Stimulated activated CD8-positive, alpha-beta memory T cell treated with anti-CD3 and anti-CD28 coated beads, Interleukin-7, amount 100 ng/mL, for 1 hour (primary cell): ENCODE measurements around the gene C16orf54.
"Not testable (repeated sequence)": the region's sequence is repeated elsewhere in the genome, so short reads cannot be mapped to it uniquely, and the experiment has no call there.

Experiments
- DNase-seq, 2 donors: peaks; one replicate each; pipeline ENCODE4 v3.0.0-alpha.2; 2020; ENCODE audit warnings: low read depth in 2 of 2

The C16orf54 gene

DNA sequence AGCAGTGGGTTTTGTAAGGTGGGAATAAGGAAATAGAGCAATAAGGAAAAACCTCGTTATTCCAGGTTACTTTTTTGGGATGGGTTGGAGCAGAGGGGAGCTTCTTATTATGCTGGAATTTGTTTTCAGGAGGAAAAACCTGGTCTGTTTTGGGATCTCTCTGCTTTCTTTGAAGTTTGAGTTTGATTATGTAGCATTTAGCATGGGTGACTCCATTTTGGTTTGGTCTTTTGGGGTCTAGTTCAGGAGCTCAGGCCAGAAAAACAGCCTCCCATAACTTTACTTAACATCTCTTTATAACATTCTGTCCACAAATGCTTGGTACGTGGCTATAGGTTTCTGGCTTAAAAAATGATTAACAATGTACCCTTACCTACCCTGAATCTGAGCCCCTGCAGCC lies 23.7 kb upstream of the C16orf54 start:
- DNase-seq: no peak

DNA sequence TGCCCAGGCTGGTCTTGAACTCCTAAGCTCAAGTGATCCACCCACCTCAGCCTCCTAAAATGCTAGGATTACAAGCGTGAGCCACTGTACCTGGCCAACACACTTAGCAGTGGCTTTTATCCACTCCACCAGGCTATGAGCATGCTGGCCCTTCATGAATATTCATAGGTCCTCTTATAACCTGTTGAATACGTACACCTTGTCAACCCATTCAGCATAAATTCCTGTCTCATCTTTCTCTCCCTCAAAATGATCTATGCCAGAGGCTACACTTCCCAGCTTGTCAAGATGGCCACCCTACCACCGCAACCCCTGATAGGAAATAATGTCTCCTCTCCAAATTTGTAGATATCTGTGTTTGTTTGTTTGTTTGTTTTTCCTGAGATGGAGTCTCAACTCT lies 21.3 kb upstream of the C16orf54 start:
- no peak for DNase-seq

GRCh38 chr16:29766571-29766970 lies 20.8 kb upstream of the C16orf54 start:
- DNase-seq: no peak

GRCh38 chr16:29765167-29766032 lies 19.6 kb upstream of the C16orf54 start:
- no peak for DNase-seq

DNA sequence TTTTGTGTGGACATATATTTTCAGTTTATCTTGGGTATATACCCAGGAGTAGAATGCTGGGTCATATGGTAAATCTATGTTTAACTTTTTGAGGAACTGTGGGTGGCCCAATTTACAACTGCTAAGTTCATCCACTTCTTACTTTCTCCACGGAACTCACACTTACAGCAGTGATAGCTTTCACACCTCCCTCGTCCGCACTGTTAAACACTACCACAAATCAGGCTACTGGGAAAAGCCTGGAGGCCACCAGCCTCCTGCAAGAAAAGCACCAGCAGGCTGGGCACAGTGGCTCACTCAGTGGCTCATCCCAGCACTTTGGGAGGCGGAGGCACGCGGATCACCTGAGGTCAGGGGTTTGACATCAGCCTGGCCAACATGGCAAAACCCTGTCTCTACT lies 17.5 kb upstream of the C16orf54 start:
- DNase-seq: no peak

DNA sequence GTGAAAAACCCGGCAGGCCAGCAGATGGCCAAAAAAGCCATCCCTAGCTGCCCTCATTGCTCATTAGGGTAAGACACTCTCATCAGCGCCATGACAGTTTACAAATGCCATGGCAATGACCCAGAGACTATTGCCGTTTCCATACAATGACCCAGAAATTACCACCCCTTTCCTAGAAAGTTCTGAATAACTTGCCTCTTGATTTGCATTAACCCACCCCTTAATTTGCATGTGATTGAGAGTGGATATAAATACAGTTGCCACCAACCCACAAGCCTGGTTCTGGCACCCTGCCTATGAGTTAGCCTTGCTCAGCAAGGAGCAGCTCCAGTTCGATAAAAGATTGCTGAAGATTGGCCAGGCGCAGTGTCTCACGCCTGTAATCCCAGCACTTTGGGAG lies 16.1 kb upstream of the C16orf54 start:
- no peak for DNase-seq

DNA sequence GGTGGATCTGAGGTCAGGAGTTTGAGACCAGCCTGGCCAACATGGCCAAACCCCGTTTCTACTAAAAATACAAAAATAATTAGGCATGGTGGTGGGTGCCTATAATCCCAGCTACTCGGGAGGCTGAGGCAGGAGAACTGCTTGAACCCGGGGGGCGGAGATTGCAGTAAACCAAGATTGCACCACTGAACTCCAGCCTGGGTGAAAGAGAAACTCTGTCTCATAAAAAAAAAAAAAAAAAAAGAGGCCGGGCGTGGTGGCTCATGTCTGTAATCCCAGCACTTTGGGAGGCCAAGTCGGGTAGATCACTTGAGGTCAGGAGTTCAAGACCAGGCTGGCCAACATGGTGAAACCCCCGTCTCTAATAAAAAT lies 15.5 kb upstream of the C16orf54 start:
- DNase-seq: not testable (repeated sequence)

DNA sequence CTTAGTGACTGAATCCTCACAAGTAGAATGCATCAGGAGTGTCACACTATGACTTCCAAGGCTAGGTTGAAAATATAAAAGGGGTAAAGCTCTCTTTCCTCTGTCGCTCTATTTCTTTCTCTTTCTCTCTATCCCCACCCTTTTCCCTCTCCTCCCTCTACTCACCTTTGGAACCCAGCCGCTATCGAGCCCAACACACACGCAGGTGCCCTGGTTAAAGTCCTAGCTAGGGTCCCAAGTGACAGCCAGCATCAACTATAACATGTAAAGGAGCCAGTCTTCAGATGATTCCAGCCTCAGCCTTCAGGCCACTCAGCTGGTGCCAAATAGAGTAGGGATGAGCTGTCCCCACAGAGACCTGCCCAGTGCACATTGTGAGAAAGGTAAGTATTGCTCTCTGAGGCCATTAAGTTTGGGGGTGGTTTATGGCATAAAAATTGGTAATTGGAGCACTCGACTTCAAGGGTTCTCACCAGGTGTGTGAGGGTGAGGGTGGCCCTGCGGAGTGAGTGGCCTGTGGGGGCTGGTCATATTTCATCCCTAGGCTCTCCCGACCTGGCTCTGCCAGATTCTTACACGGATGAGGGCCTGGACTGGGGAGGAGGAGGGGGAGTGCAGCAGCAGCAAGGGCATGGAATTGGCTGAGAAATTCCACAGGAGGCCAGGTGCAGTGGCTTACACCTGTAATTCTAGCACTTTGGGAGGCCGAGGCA lies 14.9 kb upstream of the C16orf54 start:
- no peak for DNase-seq

GRCh38 chr16:29757950-29758466 lies 12.2 kb upstream of the C16orf54 start:
- DNase-seq: no peak

GRCh38 chr16:29757086-29757485 lies 11.3 kb upstream of the C16orf54 start:
- not testable (repeated sequence) for DNase-seq

DNA sequence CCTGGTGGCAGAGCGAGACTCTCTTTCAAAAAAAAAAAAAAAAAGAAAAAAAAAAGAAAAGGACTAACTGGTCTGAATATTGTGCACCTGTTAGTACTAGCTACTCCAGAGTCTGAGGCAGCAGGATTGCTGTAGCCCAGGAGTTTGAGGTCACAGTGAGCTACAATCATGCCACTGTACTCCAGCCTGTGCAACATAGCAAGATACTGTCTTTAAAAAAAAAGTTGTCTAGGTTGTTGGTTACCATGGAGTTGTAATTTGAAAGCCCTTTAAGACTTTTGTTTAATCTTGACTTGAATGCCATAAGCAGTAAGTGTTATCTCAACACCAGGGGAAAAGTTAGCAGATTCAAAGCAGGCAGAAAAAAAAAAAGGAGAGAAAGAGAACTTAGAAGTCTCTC lies 10.9 kb upstream of the C16orf54 start:
- no peak for DNase-seq

- DNase-seq: no peak
Measured at GRCh38 chr16:29753516-29753915, 7.7 kb upstream of the C16orf54 start.

DNA sequence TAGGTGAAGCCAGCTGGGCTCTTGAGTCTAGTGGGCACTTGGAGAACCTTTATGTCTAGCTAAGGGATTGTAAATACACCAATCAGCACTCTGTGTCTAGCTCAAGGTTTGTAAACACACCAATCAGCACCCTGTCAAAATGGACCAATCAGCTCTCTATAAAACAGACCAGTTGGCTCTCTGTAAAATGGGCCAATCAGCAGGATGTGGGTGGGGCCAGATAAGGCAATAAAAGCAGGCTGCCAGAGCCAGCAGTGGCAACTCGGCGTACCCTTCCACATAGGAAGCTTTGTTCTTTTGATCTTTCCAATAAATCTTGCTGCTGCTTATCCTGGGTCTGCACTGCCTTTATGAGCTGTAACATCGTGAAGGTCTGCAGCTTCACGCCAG lies 3.0 kb upstream of the C16orf54 start:
- not testable (repeated sequence) for DNase-seq

DNA sequence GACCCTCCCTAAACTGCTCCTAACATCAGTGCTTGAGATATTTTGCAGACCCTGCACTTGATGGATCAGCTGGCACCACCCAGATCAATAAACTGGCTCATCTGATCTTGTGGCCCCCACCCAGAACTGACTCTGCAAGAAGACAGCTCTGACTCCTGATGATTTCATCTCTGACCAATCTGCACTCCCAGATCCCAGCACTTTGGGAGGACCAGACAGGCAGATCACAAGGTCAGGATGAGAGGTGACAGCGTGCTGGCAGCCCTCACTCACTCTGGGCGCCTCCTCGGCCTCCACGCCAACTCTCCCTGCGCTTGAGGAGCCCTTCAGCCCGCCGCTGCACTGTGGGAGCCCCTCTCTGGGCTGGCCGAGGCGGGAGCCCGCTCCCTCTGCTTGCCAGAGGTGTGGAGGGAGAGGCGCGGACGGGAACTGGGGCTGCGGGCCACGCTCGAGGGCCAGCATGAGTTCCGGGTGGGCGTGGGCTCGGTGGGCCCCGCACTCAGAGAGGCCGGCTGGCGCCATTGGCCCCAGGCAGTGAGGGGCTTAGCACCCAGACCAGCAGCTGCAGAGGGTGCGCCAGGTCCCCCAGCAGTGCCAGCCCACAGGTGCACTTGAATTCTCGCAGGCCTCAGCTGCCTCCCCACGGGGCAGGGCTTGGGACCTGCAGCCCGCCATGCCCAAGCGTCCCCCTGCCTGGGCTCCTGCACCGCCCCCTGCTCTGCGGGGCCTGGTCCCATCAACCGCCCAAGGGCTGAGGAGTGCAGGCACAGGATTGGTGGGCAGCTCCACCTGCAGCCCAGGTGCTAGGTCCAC lies 2.4 kb upstream of the C16orf54 start:
- DNase-seq: no peak

DNA sequence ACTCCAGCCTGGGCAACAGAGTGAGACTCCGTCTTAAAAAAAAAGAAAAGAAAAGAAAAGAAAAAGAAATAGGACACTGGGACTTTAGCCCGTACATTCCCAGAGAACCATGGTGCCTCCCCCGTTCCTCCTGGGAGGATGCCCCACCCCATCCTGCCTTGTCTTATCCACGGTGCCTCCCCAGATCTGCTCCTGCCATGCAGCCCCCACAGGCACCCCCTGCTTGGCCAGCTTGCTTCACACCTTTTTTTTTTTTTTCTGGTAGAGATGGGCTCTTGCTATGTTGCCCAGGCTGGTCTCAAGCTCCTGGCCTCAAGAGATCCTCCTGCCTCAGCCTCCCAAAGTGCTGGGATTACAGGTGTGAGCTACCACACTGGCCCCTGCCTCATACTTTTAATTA lies 728 bp upstream of the C16orf54 start:
- DNase-seq: not testable (repeated sequence)

DNA sequence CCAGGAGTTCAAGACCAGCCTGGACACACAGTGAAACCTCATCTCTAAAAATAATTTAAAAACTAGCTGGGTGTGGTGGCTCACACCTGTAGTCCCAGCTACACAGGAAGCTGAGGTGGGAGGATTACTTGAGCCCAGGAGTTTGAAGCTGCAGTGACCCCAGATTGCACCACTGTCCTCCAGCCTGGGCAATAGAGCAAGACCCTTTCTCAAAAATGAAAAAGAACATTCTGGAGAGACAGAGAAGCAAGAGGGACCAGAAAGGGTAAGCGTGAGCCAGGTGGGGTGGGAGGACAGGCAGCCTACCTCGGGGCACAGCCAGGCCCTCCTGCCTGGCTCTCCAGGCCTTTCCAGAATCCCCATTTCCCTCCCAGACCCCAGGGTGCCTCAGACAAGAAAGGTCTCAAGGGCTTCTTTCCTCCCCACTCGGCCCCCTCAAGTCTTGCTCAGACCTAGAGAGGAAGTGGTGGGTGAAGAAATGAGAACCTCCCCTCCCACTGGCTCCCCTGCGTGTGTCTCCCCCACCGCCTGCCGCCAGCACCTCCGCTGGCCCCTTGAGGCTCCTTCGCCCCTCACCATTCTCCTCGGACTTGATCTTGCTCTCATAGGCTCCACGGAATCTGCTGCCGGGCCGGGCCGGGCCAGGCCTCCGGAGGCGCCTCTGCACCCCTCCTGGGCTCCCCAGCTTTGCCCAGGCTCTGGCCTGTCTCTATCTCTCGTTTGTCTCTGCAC lies 503 bp downstream of the C16orf54 start:
- DNase-seq: no peak

DNA sequence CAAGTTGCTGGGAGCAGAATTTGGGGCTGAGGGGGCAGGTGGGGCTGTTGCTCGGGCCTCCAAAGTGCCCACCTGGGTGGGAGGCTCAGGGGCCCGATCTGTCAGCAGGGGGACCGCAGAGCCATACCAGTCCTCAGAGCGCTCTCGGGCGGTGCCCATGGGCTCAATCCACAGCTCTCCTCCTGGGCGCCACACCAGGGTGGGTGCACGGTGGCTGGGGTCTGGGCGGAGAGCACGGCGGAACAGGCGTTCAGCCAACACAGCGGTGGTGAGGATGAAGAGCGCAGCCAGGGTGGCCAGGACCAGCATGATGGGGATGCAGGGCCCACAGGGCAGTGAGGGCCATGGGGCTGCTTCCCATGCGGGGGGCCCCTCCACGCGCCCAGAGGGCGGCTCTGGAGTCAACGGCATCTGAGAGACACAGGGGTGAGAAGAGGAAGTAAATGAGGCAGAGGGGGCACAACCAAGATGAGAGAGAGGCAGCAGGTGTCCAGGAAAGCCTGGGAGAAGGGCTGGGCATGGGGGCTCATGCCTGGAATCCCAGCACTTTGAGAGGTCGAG lies 1.2 kb downstream of the C16orf54 start:
- DNase-seq: no peak

GRCh38 chr16:29743827-29744531 lies 1.8 kb downstream of the C16orf54 start:
- no peak for DNase-seq

GRCh38 chr16:29743475-29743826 lies 2.3 kb downstream of the C16orf54 start:
- no peak for DNase-seq

- no peak for DNase-seq
Measured at GRCh38 chr16:29742683-29743275, 3.0 kb downstream of the C16orf54 start.
